Measurements from ENCODE around the gene SBK2.

The SBK2 gene

DNA sequence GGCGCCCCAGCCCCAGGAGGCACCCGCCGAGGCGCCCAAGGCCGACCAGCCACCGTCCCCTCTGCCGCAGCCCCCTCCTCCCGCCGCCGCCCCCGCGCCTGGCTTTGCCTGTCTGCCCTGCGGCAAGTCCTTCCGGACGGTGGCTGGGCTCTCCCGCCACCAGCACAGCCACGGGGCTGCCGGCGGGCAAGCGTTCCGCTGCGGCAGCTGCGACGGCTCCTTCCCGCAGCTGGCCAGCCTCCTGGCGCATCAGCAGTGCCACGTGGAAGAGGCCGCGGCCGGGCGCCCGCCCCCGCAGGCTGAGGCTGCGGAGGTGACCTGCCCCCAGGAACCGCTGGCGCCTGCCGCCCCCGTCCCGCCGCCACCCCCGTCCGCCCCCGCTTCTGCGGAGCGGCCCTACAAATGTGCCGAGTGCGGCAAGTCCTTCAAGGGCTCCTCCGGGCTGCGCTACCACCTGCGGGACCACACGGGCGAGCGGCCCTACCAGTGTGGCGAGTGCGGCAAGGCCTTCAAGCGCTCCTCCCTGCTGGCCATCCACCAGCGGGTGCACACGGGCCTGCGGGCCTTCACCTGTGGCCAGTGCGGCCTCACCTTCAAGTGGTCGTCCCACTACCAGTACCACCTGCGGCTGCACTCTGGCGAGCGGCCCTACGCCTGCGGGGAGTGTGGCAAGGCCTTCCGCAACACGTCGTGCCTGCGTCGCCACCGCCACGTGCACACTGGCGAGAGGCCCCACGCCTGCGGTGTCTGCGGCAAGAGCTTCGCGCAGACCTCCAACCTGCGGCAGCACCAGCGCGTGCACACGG is 54.6 kb downstream of the SBK2 start:
- no peak overlapping the region for H3K4me3 ChIP-seq (ENCODE audit: low read depth, low read length)
- in situ Hi-C loops (cut with HindIII; ENCODE audit: low sequenced_read_pairs), result no loop called here
- no peak for DNase-seq (ENCODE audit: low read depth, low spot score)
- TF ChIP-seq, protein P1, sequence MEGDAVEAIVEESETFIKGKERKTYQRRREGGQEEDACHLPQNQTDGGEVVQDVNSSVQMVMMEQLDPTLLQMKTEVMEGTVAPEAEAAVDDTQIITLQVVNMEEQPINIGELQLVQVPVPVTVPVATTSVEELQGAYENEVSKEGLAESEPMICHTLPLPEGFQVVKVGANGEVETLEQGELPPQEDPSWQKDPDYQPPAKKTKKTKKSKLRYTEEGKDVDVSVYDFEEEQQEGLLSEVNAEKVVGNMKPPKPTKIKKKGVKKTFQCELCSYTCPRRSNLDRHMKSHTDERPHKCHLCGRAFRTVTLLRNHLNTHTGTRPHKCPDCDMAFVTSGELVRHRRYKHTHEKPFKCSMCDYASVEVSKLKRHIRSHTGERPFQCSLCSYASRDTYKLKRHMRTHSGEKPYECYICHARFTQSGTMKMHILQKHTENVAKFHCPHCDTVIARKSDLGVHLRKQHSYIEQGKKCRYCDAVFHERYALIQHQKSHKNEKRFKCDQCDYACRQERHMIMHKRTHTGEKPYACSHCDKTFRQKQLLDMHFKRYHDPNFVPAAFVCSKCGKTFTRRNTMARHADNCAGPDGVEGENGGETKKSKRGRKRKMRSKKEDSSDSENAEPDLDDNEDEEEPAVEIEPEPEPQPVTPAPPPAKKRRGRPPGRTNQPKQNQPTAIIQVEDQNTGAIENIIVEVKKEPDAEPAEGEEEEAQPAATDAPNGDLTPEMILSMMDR (IDR thresholded peaks at IDR 0.05; ENCODE audit: low read depth, low read length), result no peak

DNA sequence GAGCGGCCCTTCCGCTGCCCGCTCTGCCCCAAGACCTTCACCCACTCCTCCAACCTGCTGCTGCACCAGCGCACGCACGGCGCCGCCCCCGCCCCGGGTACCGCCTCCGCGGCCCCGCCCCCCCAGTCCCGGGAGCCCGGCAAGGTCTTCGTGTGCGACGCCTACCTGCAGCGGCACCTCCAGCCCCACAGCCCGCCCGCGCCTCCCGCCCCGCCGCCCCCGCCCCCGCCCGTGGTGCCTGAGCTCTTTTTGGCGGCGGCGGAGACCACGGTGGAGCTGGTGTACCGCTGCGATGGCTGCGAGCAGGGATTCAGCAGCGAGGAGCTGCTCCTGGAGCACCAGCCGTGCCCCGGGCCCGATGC is 55.2 kb downstream of the SBK2 start:
- DNase-seq (ENCODE audit: low read depth, low spot score), result no peak
- in situ Hi-C loops (cut with HindIII; ENCODE audit: low sequenced_read_pairs), result no loop called here
- no peak overlapping the region for H3K4me3 ChIP-seq (ENCODE audit: low read depth, low read length)
- TF ChIP-seq, protein P1 (IDR thresholded peaks at IDR 0.05; ENCODE audit: low read depth, low read length), result no peak

DNA sequence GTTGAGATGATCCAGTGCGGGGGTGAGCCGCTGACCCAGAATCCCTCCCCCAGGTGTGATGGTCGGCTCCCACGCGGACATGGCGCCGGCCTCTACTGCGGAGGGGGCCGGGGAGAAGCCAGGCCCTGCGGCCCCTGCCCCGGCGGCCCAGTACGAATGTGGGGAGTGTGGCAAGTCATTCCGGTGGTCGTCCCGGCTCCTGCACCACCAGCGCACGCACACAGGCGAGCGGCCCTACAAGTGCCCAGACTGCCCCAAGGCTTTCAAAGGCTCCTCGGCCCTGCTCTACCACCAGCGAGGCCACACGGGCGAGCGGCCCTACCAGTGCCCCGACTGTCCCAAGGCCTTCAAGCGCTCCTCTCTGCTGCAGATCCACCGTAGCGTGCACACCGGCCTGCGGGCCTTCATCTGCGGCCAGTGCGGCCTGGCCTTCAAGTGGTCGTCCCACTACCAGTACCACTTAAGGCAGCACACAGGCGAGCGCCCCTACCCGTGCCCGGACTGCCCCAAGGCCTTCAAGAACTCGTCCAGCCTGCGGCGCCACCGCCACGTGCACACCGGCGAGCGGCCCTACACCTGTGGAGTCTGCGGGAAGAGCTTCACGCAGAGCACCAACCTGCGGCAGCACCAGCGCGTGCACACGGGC is 55.7 kb downstream of the SBK2 start:
- in situ Hi-C loops (cut with HindIII; ENCODE audit: low sequenced_read_pairs), result no loop called here
- no peak for DNase-seq (ENCODE audit: low read depth, low spot score)
- H3K4me3 ChIP-seq (ENCODE audit: low read depth, low read length), result no peak overlapping the region
- TF ChIP-seq, protein P1 (IDR thresholded peaks at IDR 0.05; ENCODE audit: low read depth, low read length), result no peak

DNA sequence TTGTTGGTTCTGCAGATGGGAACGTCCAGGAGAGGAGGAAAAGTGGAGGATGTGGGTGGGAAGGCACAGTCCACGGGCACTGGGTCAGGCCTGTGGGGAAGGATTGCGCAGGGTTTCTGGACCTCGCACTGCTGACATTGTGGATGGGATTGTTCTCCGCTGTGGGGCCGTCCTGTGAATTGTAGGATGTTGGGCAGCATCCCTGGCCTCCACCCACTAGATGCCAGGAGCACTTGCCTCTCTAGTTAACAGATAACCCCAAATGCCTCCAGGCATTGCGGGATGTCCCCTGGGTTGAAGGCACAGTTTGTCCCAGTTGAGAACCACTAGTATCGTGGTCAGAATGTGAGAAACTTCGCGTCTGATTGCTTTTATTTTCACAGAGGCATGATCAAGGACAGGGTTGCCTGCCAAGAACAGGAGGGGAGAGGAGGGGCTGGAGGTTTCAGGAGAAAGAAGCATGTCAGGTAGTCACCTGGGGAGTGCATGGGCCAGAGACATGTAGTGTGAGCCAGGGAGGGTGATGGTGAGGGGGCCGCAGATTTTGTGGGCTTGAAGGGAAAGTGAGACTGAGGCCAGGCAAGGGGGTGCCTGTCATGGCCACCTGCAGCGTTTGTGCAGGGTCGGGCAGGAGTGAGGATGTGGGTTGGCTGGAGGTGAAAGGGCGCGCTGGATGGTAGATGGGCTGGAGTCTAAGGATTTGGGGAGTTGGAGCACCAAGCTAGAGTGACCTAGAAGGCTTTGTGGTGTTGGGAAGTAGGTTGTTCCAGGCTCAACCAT is 57.3 kb downstream of the SBK2 start:
- TF ChIP-seq, protein P1 (IDR thresholded peaks at IDR 0.05; ENCODE audit: low read depth, low read length), result no peak
- DNase-seq (ENCODE audit: low read depth, low spot score), result no peak
- H3K4me3 ChIP-seq (ENCODE audit: low read depth, low read length), result no peak overlapping the region
- in situ Hi-C loops (cut with HindIII; ENCODE audit: low sequenced_read_pairs), result no loop called here

DNA sequence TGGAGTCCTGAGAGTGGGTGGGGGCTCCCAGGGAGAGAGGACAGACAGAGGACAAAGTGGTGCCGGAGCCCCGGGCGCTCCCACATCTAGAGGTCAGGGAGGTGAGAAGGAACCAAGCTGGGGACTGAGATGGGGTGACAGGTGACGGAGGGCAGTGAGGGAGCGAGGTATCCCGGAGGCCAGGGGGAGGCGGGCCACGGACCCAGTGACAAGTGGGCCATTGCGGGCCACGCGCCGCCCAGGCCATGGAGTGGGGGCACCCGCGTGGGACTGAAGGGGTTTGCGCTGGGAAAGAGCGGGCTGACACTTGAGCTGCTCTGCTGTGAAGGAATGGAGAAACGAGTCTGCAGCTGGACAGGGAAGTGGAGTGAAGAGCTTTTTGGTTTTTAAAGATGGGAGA is 57.9 kb downstream of the SBK2 start:
- TF ChIP-seq, protein P1 (IDR thresholded peaks at IDR 0.05; ENCODE audit: low read depth, low read length), result no peak
- in situ Hi-C loops (cut with HindIII; ENCODE audit: low sequenced_read_pairs), result no loop called here
- DNase-seq (ENCODE audit: low read depth, low spot score), result no peak
- H3K4me3 ChIP-seq (ENCODE audit: low read depth, low read length), result no peak overlapping the region

All from astrocyte of the spinal cord (primary cell).